GM19043 (cell line): ENCODE data around the gene CADM2.

ENCODE experiments used
- ATAC-seq: cut with Tn5 transposase; IDR thresholded peaks from one replicate; pipeline ENCODE4 v1.9.1; 2021; ENCODE audit warnings: low read depth; ENCODE audit not compliant: unreplicated experiment

Gene CADM2

DNA sequence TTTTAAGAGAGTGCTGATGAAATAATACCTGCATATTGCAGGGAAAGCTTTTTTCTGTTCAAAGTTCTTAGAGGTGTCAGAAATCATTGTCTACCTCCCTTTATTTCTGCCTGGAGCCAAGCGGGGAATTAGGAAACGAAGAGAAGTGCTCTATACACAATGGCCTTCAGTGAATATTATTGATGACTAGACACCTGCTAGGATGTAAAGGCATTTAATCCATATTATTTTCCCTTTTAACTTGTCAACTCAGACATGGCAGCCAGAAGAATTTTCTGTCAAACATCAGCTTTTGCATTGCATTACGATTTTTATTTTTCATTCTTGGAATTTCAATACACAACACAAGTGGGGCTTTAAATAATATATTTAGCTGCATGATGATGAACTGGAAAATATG, 24.7 kb downstream of the CADM2 start:
- no peak for ATAC-seq

DNA sequence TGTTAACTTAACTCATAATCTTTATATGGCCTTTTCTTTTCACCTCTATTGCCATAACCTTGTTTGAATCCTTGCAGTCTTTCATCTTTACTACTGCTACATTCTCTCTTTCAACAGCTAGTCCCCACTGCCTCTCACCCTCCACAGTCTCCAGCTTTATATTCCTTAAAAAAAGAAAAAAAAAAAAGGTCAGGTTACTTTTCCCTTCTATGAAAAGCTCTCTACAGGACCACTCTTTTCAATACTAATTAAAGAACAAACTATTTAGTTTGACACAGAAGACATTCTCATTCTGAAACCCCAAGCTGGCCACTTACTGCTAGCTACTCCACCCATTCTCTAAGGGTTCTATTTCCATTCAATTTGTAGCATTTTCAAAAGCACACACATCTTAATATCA, 25.6 kb downstream of the CADM2 start:
- ATAC-seq = no peak

DNA sequence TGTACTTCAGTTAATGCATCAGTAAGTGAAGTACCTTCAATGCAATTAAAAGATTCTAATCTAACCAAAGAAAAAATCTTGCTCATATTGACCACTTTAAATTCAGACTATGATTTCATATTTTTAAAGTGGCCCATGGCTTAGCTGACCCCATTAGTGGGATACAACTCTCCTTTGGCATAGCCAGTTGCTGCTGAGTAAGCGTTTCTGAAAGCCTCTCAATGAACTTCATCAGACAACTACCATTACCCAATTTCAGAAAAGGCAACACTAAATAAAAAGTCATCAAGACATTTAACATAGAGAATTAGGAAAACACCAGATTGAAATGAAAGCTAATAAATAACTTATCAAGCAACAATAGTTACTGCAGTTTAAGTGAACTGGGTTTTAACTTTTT, 27.0 kb downstream of the CADM2 start:
- no peak for ATAC-seq

DNA sequence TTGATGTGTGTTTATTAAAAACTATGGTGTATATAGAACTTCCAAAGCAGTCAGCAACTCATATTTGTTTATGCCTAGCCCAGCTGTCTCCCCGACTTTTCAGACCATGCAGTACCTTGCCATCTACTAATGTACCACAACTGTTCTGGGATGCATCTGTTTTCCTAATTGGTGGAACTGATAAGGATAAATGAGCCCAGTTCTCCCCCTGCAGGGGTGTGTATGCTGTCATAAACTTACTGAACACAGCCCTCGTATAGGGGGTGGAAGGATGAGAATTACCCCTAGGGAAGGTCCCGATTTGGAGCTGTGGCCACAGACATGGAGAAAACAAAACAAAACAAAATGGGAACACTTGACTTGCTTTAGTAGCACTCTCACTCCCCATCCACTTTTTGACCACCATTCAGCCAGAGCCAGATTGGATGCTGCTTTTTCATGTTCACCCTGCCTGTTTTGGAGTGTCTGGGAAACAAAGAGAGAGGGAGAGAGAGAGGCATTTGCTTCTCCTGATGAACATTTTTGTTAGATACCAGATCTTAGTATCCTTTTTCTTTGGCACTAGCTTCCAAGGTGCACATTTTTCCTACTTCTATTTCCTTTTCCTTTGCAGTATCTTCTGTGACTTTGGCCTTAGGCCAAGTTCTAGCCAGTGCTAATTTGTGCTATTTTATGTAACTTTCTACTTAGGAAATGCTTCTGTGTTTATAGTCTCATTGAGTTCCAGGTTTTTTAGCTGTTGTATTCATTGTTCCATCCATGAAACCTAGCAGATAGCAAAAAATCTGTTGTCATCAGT, 29.1 kb downstream of the CADM2 start:
- no peak for ATAC-seq

DNA sequence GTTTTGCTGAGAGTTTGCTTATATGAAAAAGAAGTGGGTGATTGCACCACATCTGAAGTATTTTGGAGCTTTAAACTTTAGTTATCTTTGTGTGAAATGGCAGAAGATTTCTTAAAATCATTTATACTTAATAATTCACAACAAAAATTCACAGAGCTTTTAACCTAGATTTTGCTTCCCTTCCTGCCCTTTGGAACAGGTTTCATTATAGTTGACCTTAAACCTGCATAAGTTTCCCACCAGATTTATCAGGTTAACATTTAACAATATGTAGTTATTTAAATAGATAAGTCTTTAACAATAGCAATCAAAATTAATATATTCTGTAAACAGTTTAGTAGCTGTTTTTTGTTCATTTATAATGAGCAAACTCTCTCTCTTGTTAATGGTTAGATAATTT, 30.3 kb downstream of the CADM2 start:
- ATAC-seq = no peak

DNA sequence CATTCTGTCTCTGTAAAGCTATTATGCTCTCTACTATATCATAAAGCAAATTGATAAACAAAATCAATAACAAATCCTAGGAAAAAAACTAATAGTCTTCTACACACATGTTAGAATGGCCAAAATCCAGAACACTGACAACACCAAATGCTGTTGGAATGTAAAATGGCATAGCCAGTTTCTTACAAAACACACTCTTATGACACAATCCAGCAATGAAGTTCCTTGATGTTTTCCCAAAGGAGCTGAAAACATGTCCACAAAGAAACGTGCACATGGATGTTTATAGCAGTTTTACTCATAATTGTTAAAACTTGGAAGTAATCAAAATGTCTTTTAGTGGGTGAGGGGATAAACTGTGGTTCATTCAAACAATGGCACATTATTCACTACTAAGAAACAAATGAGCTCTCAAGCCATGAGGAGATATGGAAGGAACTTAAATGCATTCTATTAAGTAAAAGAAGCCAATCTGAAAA, 32.7 kb downstream of the CADM2 start:
- ATAC-seq = no peak

DNA sequence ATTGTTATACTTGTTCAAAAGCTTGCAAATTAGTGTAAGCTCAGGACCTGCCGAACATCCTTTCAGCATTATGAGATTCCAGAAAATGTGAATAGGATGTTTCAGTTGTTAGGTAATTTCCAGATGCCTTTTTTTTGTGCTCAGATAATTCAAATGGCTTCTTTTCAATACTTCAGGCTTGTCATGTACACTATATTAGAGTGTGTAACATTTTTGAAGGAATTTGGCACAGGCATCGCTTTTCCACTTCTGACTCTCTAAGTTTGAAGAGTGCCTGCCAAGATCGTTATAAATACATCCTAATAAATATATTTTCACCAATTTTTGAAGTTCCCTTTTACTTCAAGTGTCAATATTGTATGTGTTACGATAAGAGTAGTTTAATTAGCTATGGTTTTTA, 35.2 kb downstream of the CADM2 start:
- no peak for ATAC-seq

DNA sequence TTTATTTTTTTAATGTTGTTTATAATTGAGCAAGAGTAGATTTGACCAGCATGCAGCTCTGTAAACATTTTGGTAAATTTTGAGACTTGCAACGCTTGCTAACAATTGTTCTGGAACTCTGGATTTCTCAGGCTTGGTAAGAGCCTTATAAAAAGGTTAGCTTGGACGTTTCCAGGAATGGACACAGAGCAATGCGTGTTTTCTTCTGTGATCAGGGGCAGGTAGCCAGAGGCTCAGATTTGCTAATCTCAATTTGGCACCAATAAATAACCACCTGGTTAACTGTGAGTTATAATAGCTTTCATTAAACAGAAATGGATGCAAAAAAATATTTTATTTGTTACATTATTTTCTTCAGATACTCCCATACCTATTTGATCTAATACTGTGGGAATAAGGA, 39.8 kb downstream of the CADM2 start:
- ATAC-seq = no peak

DNA sequence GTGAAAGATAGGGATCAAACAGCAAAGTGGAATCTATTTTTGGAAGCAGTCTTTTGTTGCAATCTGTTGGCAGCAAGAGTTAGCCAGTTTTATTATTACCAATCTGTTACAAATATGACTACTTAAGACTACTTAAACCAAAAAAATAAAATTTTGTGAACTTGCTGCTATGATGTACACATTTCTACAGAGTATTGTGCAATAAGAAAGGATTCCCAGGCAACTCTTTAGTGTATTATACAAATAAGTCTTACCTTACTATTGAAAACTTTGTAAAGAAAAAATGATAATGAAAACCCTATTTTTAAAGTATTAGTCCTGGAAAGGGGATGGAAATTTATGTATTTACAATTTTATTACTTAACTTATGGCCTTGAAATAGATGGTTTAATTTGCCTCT, 44.7 kb downstream of the CADM2 start:
- ATAC-seq = no peak

DNA sequence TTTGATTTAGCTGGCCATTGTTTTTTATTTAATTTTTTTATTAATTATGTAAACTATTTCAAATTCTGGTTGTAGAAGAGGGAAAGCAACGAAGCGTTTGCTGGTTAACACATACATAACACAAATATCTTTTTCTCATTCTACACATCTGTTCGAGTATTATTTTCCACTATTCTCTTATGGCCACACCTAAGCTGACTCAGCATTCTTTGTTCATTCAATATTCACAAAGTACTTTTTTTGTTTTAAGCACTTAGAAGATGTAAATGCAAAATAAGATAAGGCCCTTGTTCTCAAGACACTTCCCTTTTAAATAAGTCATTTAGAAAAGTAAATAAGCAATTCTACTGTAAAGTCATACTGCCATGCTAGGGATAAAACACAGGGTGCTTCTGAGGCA, 45.4 kb downstream of the CADM2 start:
- no peak for ATAC-seq

DNA sequence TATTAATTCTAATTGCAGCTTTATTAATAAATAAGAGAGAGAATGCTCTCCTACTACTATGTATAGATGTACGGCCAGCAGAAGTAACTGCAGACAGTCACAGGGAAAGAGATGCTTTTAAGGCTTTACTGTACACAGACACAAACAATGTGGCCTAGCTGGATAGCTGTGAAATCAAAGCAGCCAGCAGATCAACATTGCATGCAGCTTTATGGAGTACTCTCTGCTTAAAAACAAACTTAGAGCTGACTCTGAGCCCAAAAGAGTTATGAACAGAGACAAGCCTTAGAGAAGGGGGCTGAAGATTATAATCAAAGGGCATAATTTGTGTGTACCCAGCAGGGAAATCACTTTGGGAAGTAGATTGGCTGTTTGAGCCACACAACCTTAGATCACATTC, 47.2 kb downstream of the CADM2 start:
- ATAC-seq = no peak

DNA sequence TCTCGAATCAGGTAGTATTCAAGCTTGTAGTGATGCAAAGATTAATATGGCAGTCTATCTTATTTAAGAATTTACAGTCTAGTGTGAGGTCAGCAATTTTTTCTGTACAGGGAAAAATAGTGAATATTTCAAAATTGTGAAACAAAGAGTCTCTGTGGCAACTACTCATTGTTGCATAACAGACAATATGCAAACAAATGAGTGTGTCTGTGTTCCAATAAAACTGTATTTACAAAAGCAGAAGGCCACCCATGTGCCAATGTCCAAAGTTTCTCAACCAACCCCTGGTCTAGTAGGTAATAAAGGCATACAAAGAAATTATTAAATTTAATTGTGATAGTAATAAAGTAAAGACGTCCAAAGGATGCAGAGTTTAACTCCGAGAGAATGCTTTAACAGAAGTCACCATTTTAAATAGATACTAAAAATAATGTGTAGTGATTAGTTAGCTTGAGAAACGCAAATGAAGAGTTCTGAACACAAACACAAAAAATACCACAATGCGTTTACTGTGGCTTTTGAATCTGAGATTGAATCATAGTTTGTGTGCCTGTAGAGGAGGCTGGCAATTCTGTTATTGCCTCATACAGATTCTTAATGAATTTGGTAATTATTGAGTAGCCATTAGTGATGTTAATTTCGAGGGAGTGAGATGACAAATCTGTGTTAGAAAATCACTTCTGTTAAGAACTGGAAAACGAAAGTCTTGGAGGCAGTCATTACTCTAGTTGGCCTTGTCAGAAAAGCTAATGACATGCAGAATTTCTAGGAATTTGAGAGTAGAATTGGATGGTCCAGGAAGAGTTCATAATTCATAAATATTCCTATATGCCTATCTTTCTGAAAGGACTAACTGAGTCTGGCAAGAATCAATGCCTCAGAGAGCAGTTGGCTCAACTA, 48.7 kb downstream of the CADM2 start:
- no peak for ATAC-seq

DNA sequence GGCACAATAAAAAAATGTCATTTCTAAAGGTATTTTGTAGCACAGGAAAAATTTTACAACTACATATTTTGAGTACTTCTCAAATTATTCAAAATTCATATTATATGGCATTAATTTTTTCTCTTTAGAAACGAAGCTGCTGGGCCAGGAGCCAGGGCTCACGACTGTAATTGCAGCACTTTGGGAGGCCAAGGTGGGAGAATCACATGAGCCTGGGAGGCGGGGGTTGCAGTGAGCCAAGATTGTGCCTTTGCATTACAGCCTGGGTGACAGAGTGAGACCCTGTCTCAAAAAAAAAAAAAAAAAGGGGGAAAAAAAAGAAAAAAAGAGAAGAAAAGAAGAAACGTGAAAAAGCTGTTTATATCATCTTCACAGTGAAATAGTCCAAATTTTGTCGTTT, 62.0 kb downstream of the CADM2 start:
- no peak for ATAC-seq

DNA sequence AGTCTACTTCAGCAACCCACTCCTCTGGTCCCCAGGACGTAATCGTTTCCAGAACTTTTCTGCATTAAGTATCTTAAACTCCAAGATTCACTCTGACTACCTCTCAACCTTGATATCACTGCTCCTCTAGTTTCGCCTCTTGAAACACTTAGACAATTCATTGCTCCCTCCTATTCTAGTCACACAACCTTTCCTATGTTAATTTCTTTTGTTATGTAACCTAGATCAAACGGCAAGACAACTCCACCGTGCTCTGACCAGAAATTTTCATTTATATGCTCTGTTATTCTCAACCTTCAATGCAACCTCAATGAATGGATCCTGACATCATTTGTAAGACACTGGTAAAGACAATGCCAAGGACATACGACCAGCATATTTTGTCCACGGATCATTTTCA, 71.3 kb downstream of the CADM2 start:
- ATAC-seq = no peak

DNA sequence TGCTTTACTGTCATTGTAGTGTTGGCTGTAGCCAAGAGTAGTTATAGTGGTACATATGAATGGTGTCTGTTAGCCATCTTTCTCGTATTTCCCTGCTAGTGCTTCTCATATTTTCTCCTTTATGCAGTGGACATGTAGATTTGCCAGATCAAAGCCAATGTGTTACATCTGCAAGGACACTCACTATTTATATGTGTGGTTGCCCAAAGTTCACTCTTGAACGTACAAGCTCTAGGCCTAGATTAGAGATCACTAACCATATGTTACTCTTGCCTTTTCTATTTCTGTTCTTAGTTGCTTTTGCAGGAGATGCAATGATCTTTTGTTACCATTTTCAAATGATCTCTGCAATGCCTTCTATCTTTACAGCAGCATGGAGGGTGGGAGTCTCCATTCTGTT, 78.4 kb downstream of the CADM2 start:
- no peak for ATAC-seq

DNA sequence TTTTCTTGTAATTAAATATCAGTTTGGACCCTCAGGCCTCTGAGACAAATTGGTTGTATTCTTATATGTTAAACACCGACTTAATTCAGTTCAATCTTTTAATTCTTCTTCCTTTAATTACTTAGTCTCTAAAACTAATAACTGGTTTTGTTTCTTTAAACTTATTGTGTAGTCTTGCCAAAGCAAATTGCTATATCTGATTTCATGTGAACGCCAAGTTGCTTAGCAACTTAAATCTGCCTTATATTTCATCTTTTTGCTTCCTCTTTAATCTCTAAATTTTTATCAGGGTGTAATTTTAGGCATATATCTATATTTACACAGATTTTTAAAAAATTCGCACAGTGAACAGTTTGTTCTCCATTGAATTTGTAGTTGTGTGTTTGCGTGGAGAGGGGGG, 82.2 kb downstream of the CADM2 start:
- ATAC-seq = no peak

DNA sequence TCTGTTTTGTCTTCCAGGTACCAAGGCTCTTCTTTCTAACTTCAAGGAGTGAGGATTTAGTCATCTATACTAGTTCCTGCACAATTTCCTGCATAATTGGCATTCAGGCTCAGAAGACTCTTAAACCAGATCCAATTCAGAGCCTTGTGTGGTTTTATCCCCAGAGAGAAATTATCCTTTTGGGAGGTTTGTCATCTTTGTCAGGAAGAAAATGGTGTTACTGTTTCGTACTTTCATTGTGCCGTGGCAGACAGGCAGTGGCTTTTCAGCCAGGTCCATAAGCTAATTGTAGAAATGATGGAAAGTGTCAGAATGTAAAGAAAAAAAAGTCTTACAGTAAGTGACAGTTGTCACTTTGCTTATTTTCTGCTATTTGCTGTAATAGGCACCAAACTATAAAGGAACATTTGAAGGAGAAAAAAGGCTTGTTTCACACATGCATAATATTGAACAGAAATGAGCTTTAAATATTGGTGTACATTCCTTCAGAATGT, 82.8 kb downstream of the CADM2 start:
- ATAC-seq = no peak

DNA sequence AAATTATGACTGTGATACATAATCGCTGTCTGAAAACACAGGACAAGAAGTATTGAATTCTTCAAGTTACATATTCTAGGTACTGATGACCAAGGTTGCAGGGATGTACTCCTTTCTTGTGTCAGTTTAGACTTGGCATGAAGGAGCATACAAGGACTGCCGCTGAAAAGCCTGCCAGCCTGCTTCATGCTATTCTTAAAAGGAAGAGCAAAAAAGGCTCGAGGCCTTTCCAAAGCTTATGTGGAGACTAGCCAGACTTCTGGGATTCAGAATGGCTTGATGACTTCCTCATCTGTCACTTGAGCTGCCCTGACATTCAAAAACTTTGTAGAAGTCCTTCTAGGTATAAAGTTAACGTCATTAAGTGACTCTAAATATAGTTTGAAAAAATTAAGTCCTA, 92.0 kb downstream of the CADM2 start:
- no peak for ATAC-seq

DNA sequence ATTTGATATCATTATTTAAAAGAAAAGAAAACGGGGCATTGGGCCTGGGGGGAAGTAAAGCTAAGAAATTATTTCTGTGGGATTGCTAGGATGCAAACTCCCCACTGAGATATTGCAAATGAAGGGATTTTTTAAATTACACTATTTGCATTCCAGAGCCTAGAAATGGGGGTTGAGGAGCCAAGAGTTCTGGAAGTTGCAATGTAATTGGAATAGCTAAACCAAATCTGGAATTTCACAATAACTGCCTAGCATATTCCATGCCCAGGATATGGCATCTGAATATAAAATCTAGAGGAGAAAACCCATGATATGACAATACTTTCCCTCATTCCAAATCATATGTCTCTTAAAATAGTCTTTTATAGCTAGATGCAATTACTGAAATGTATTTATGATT, 93.0 kb downstream of the CADM2 start:
- no peak for ATAC-seq

DNA sequence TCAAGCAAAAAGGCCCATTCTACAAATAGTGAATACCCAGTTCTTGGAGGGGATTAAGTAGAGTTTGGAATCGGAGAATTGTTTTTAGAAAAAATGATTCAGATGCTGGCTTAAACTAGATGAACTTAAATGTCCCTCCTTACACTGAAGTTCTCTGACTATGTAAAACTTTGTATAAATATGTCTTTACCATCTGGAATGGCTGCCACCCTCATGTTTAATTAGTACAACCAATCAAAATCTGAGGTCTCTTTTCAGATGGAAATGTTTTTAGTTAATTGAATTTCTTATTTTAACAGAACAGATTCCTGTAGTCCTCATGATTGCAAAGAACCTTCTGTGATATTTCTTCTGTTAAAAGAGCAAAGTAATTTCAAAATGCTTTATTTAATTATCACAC, 94.8 kb downstream of the CADM2 start:
- ATAC-seq = no peak

DNA sequence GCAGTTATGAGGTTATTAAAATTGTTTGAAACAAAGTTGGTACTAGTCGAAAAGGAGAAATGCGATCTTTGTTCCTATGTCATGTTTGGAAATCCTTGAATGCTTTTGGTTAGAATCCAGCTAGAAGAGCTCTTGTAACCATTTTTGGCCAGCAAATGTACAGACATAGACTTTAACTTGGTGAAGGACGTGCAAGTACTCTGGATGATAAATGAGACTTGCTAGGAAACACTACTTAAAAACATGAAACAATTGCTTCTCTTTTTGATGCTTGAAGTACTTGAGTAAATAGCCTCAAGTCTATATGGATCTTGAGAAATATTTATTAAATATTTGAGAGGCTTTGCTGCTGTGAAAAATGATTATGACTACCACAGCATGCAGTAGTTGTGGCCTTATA, 95.8 kb downstream of the CADM2 start:
- no peak for ATAC-seq

DNA sequence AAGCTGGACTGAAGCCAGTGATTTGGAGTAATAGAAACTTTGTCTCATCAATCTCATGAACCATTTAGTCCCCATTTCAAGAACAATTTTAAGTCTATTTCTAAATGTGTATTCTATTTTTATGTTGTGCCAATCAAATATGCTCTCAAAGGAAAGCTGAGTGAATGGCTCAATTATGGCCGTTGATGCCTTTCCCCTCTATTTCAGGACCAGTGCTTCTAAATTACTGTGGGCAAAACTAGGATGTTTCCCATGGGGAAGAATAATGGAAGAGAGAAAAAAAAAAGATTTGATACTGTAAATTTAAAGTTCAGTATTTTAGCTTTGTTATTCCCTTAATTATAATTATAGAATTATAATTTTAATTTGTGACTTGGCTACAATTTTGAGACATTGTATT, 110.1 kb downstream of the CADM2 start:
- no peak for ATAC-seq
